NOMO-1 treated with dmso at 0.1 percent for 144 hours (cell line): ENCODE measurements around the gene PDLIM3.
"Not testable (repeated sequence)": the region's sequence is repeated elsewhere in the genome, so short reads cannot be mapped to it uniquely, and the experiment has no call there.

Source experiments
- DNase-seq: peaks from one replicate; lab custom pipeline; 2025; ENCODE audit not compliant: unreplicated experiment; lab: John Stamatoyannopoulos, UW

Gene PDLIM3

DNA sequence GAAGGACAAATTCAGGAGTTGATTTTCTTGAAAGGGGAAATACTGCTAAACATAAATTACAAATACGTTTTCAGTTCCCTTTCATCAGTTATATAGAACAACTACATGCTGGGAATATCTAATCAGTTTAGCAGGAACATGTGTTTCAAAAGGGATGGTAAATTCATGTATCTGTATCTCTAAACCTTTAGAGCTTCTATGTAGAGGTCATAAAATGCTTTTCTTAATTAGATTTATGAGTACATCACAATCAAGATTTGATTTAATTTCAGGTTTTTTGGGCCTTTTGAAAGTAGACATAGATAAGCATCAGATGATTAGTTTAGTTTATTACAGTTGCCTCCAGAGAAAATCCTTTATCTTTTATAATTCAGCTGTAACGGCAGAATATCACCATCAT, 12.9 kb downstream of the PDLIM3 start:
- no peak for DNase-seq

GRCh38 chr4:185520119-185520518, 15.2 kb downstream of the PDLIM3 start:
- no peak for DNase-seq

DNA sequence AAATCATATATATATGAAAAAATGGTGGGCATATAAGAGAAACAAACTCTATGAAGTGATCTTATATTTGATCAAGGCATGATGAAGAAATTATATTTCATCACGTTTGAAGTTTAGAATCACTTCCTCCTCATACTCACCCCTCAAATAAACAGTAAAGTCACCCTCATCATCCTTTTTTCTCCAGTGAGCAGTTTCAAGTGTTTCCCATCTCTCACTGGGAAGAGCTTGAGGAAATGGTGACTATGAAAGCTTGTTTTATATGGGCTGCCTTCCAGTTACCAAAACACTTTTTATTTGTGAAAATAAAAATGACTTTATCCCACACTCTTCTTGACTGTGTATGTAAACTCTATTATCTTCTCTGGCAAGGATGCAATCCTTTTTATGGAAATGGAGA, 16.8 kb downstream of the PDLIM3 start:
- DNase-seq, result no peak

- DNase-seq, result no peak
Observed at GRCh38 chr4:185518069-185518468, 17.2 kb downstream of the PDLIM3 start.

GRCh38 chr4:185515248-185515647, 20.1 kb downstream of the PDLIM3 start:
- no peak for DNase-seq

- DNase-seq, result no peak
Observed at GRCh38 chr4:185514182-185514697, 21.1 kb downstream of the PDLIM3 start.

- DNase-seq, result peak; percentile 69
Observed at GRCh38 chr4:185513489-185514181, 21.7 kb downstream of the PDLIM3 start.

- DNase-seq, result no peak
Observed at GRCh38 chr4:185512516-185512915, 22.8 kb downstream of the PDLIM3 start.

GRCh38 chr4:185511243-185511642, 24.1 kb downstream of the PDLIM3 start:
- not testable (repeated sequence) for DNase-seq

DNA sequence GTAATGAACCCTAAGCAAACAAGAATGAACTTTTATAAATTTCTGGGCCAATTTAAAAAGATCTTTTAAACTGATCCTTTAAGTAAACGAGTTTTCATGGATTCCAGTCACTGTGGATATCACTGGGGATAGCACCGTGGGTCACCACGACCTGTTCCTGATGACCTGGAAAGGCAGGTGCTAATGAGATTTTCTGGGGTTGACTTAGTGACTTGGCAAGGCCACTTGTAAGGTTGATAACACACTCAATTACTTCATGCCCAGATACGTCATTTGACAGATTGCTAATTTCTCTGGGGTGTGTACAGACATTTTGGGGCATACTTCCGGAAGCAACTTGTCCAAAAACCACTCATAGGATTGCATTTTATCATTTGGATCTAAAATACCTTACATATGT, 24.5 kb downstream of the PDLIM3 start:
- no peak for DNase-seq

DNA sequence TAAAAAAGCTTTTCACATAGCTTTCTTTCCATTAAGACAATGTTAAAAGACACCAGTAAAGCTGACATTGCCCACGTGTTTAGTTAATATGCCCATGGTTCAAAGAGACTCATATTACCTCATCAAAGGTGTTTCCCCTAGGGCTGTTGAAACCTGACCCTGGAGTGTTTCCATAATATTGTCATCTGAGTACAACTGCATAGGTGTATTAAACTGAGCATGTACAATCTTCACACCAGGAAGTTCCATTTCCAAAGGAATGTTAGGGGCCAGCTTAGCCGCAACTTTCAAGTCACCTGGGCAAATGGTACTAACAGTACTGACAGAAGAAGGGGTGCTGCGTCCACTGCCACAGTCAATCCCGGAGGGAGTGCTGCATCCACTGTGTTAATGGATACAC, 27.1 kb downstream of the PDLIM3 start:
- DNase-seq, result no peak

DNA sequence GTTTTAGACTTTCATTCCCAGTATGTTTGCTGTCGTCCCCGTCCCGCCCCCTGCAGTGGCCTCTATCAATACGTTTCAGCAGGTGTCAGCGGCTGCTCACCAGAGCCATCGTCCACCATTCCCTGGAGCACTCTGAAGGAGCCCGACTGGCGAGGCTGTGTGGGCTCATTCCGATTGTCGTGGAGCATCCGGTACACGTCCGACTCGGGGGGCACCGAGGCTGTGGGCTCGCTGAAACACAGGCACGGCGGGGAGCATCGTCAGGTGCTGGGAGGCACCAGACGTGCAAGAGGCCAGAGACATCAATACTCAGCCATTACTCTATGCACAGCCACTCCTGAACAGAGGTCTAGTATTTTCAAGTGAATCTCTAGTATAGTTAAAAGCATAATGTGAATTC, 28.9 kb downstream of the PDLIM3 start:
- DNase-seq, result no peak

DNA sequence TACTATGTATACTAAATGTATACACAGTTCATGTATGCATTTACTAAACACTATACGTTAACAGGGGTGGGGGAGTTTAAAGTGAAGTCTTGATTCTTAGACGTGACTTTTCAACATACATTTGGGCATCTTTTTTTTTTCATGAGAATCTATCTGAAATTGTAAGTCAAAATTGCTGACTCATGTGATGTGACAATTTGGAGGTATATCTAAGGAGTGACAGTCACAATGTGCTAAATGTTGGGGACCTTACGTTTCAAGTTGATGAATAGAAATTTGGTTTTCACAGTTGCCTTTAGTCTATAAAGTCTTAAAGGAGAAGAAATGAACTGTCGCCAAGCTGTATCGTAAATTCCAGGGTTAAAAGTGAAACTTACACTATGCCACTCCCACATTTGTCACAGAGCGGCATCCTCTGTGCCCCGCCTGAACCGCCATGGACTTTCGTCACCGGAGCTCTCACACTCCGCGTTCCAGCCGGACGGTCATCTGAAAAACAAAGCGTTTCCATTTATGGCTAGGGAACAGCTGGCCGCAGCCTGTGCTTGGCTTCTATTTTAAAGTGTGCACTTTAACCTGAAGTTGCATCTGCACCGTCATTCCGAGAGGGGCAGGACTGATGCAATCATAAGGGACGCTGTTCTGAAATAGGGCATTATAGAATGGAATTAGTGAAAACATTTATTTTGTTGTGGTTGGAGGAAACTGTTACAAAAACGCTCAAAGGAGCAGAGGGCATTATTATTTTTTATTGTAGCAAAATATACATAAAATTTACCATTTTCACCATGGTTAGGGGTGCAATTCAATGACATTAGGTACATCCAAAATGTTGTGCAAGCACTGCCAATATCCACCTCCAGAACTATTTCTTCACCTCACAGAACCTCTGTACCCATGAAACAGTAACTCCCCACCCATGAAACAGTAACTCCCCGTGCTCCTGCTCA, 30.9 kb downstream of the PDLIM3 start:
- no peak for DNase-seq

DNA sequence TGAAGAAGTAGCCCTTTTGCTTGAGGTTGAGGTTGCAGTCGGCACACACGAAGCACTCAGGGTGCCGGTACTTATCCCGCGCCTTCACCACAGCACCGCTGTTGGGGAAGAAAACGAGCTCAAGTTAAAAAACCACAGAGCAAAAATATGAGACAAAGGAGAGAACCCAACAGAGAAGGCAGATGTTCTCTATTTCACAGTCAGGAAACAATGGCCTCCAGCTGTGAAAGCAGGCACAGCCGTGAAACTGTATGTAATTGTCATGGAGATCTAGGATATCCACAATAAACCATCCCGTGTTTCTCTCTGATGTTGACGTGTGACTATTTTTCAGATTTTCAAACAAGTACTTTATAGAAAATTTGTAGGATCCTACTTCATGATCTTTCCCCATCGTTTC, 32.9 kb downstream of the PDLIM3 start:
- DNase-seq, result no peak

GRCh38 chr4:185500576-185500975, 34.7 kb downstream of the PDLIM3 start:
- DNase-seq, result no peak

GRCh38 chr4:185500035-185500434, 35.3 kb downstream of the PDLIM3 start:
- no peak for DNase-seq

DNA sequence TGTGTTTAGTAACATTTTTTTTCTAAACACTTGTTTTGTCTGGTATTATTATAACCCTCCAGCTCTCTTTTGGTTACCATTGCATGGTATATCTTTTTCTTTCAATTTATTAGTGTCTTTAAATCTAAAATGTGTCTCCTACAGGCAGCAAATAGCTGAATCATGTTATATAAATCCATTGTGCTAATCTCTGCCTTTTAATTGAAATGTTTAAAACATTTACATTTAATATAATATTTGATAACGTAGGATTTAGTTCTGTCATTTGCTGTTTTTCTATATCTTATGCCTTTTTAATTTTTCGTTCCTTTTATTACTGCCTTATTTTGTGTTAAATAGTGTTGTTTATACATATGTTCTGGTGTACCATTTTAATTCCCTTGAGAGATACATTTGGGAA, 46.7 kb downstream of the PDLIM3 start:
- DNase-seq, result no peak

DNA sequence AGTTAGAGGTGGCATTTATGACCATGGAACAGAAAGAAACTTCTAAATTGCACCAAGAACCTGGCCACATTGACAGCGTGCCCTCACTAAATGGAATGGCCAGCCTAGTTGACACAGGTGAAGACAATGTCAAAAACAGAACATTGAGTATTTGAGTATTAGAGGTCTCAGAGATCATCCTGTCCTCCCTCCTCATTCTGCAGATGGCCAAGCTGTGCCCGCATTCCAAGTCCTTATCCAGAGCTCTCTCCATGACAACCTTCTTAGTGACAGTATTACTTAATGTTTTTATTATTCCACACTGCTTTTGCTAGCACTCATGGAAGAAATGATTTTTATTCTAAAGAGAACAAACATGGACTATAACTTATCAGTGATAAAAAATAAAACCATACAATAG, 53.9 kb downstream of the PDLIM3 start:
- no peak for DNase-seq

DNA sequence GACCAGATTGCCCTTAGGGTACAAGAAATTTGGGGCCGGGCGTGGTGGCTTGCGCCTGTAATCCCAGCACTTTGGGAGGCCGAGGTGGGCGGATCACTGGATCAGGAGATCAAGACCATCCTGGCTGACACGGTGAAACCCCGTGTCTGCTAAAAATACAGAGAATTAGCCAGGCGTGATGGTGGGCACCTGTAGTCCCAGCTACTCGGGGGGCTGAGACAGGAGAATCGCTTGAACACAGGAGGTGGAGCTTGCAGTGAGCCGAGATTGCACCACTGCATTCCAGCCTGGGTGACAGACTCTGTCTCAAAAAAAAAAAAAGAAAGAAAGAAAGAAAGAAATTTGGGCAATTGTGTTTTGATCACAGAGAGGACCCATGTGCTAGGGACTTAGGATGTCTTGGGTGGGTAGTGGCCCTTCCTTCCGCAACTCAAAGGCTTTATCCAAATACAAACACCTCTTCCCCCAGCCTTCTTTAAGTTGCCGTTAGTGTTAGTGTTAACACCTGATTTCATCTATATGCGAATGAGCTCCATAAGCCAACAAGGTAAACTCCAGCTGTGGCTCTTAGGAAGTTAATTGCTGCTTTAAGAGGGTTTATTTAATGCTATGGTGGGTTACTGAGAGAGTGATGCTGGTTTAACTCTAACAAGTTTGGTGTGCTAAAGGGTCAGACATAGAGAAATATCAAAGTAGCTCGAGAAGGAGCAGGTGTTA, 55.1 kb downstream of the PDLIM3 start:
- DNase-seq, result no peak

- DNase-seq, result no peak
Observed at GRCh38 chr4:185479507-185479971, 55.8 kb downstream of the PDLIM3 start.

GRCh38 chr4:185473247-185473646, 62.1 kb downstream of the PDLIM3 start:
- no peak for DNase-seq
